ENCODE results near the gene RBM19.
"Not testable (repeated sequence)": the region's sequence is repeated elsewhere in the genome, so short reads cannot be mapped to it uniquely, and the experiment has no call there.

Gene RBM19

DNA sequence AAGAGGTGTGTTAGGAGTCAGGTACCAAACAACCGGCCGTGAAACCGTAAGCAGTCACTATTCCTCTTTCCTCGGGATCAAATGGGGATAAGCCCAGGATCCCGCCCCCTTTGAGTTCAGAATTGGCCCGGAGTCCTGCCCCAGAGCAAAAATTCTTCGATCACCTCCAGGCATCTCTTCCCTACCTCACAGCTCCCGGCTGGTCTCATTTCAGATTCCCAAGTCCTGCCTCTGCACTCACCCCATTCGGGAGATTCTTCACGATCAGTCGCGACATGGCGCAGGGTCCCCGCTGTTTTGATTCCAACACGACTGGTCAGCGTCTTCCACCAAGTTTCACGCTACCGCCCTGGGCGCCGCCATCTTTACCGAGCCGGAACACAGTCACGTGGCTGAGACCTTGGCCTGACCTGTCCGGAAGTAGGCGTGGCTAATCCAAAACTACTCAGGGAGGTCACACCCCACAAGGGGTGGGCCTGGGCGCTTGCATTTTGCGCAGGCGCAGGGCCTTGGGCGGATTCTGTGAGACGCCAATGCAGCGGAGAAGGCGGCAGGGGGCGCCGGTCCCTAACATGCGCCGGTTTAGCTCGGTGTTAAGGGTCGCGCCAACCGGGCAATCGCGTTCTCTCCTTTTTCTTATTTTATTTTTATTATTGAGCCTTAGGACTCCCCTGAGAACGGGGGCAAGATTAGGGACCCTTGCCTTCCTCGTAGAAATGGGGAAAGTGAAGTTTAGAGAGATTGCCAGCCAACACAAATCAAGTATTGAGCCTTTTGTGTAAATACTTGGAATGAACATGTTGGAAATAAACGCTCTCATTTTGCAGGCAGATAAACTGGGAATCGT, at the start of gene RBM19:
RBM19 (minus strand) TSS at position 375 of the 847 bp plus-strand sequence; CDS start at position 277, 98 bp downstream.
- peak; percentile 94 for DNase-seq

DNA sequence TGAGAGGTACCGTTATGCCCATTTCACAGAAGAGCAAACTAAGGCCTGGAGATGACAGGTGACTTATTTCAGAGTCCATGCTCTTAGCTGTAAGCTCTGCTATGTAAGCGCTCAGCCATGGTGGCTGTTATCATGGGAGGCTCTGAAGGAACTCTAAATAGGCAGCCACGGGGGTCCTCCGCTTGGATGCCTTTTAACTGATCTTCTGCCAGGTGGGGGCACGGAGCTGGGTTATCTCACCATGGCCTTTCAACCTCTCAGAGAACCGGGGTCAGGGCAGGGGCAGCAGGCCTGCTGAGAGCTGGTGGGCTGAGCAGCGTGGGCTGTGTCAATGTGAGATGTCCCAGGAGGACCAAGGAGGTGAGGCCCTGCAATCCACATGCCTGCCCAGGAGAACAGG, 49.7 kb upstream of the RBM19 start:
- DNase-seq: no peak

DNA sequence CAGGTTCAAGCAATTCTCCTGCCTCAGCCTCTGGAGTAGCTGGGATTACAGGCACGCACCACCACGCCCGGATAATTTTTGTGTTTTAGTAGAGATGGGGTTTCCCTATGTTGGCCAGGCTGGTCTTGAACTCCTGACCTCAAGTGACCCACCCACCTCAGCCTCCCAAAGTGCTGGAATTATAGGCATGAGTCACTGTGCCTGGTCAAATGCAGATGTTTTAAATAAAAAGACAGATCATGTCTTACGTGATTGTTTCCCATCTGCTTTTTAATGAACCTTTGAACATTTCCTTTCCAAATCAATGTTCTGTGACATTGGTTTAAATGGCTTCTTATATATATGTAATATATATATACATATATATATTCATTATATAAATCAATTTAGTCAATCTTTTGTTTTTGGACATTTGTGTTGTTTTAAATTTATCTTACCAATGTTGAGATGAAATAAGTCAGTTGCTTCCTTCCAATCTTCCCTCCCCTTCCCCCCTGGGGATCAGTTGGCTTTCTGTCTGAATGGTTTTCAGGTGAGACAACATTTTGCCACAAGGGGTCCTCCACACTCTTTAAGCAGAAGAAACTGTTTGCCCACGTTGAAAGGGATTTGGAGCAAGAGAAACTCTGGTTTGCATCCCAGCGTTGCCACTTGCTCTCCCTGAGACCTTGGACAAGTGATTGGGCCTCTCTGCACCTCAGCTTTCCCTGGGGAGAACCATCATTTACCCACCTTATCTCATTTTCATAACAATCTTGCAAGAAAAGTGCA, 47.6 kb upstream of the RBM19 start:
- DNase-seq: no peak

GRCh38 chr12:114012744-114013431, 46.8 kb upstream of the RBM19 start:
- DNase-seq: no peak

- no peak for DNase-seq
Measured at GRCh38 chr12:114011711-114012110, 45.6 kb upstream of the RBM19 start.

DNA sequence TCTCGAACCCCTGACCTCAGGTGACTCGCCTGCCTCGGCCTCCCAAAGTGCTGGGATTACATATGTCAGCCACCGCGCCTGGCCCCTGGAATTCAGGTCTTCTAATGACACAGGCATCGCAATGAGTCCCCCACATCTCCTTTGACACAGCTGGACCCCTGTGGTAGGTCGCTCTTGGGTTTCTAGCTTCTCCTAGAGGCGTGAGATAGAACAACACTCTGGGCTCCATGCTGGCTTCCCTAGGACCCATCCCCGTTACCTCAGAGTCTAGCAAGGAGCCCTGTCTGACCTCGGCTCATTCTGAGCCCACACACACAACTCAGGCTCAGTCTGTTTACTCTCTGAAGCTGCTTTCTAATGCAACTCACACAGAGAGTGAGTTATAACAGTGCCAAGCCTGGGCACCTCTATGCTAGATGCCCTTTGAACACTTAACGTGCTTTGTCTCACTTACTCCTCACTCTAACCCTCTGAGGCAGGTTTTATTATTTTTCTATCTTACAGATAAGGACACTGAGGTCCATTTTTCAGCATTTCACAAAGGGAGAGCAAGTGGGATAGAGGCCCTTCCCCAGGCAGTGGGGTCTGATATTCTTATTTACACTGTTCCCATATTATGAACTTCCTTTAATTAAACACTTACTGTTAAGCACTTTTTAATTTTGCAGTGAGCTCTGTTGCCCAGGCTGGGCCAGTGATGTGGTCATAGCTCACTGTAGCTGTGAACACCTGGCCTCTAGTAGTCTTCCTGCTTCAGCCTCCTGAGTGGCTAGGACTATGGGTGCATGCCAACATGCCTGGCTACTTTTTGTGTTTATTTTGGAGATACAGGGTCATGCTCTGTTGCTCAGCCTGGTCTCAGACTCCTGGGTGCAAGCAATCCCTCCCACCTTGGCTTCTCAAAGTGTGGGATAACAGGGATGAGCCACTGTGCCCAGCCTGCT, 40.6 kb upstream of the RBM19 start:
- no peak for DNase-seq

DNA sequence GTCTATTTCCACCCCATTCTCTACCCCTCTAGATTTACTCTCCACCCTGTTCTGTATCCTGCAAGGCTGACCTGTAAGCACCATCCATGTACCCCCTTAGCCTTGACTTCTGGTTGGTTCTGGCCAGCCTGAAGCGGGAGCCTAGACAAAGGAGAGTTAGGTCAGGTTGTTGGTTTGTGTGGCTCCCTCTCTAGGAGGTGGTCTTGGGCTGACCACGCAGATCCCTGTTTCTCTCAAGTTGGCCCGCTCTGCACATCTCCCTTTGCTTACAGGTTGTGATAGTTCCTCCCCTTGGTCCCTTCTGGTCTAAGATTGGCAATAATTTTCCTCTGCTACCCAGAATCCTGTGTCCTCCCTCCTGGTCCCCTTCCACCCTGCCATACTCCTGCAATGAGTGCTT, 38.3 kb upstream of the RBM19 start:
- DNase-seq: no peak

GRCh38 chr12:114003286-114003685, 37.2 kb upstream of the RBM19 start:
- no peak for DNase-seq

- no peak for DNase-seq
Measured at GRCh38 chr12:114001511-114002340, 35.6 kb upstream of the RBM19 start.

GRCh38 chr12:114000861-114001260, 34.7 kb upstream of the RBM19 start:
- no peak for DNase-seq

GRCh38 chr12:114000261-114000660, 34.1 kb upstream of the RBM19 start:
- not testable (repeated sequence) for DNase-seq

- DNase-seq: no peak
Measured at GRCh38 chr12:113997365-113997764, 31.2 kb upstream of the RBM19 start.

- no peak for DNase-seq
Measured at GRCh38 chr12:113996026-113996425, 29.9 kb upstream of the RBM19 start.

DNA sequence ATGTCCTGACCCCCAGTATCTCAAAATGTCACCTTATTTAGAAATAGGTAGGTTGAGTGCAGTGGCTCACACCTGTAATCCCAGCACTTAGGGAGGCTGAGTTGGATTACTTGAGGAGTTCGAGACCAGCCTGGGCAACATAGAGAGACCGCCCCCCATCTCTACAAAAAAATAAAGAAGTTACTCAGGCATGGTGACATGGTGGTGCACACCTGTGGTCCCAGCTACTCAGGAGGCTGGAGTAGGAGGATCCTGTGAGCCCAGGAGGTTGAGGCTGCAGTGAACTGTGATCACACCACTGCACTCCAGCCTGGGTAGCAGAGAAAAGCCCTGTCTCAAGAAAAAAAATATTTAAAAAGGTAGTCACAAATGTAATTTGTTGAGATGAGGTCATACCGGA, 27.9 kb upstream of the RBM19 start:
- DNase-seq: no peak

DNA sequence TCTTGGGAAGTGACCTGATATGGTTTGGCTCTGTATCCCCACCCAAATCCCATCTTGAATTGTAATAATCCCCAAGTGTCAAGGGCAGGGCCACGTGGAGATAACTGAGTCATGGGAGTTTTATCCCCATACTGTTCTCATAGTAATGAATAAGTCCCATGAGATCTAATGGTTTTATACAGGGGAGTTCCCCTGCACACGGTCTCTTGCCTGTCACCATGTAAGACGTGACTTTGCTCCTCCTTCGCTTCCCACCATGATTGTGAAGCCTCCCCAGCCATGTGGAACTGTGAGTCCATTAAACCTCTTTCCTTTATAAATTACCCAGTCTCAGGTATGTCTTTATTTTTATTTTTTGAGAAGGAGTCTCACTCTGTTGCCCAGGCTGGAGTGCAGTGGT, 26.6 kb upstream of the RBM19 start:
- DNase-seq: not testable (repeated sequence)

GRCh38 chr12:113991224-113992044, 25.3 kb upstream of the RBM19 start:
- no peak for DNase-seq

GRCh38 chr12:113990250-113991223, 24.4 kb upstream of the RBM19 start:
- no peak for DNase-seq

GRCh38 chr12:113988976-113989375, 22.9 kb upstream of the RBM19 start:
- DNase-seq: no peak

- DNase-seq: no peak
Measured at GRCh38 chr12:113988064-113988451, 21.9 kb upstream of the RBM19 start.
